Umbilical cord (tissue), 2 donors: Measurements from ENCODE around the gene NUCKS1. TPM values are rescaled to one million over a fixed set of nuclear protein-coding genes. Genes with fewer than 3 reads are reported as not detected.
A peak's percentile ranks its signal among the peaks of the same experiment; 100 is the strongest.

Experiments
- DNase-seq: peaks from one replicate; pipeline ENCODE4 v3.0.0-alpha.2; 2015; ENCODE audit warnings: low spot score
- total RNA-seq: library from RNA; depleted of rRNA; stranded (reverse); fragments of >200 nt; gene quantifications from one replicate; pipeline ENCODE4 v1.2.3, GENCODE V29; 2014; ENCODE audit warnings: low replicate concordance; ENCODE audit not compliant: insufficient read depth

The NUCKS1 gene
- 132 TPM for total RNA-seq

GRCh38 chr1:205750138-205751035 lies at the start of gene NUCKS1:
NUCKS1 (minus strand) TSS chr1:205750182; CDS start chr1:205749973, 209 bp downstream.
- peak; percentile 100 for DNase-seq

- no peak for DNase-seq
Measured at GRCh38 chr1:205798577-205798976, 48.6 kb upstream of the NUCKS1 start.

- DNase-seq = no peak
Measured at GRCh38 chr1:205797168-205797567, 47.2 kb upstream of the NUCKS1 start.

- DNase-seq = no peak
Measured at GRCh38 chr1:205794011-205794730, 44.2 kb upstream of the NUCKS1 start.

- no peak for DNase-seq
Measured at GRCh38 chr1:205792961-205793673, 43.1 kb upstream of the NUCKS1 start.

- DNase-seq = no peak
Measured at GRCh38 chr1:205792481-205792881, 42.5 kb upstream of the NUCKS1 start.

- peak; percentile 45 for DNase-seq
Measured at GRCh38 chr1:205791568-205792180, 41.7 kb upstream of the NUCKS1 start.

- no peak for DNase-seq
Measured at GRCh38 chr1:205787287-205787916, 37.4 kb upstream of the NUCKS1 start.

GRCh38 chr1:205786601-205787000 lies 36.6 kb upstream of the NUCKS1 start:
- no peak for DNase-seq

GRCh38 chr1:205785446-205785845 lies 35.5 kb upstream of the NUCKS1 start:
- DNase-seq = no peak

- no peak for DNase-seq
Measured at GRCh38 chr1:205783904-205784303, 33.9 kb upstream of the NUCKS1 start.

- no peak for DNase-seq
Measured at GRCh38 chr1:205783433-205783795, 33.4 kb upstream of the NUCKS1 start.

- no peak for DNase-seq
Measured at GRCh38 chr1:205782627-205783432, 32.8 kb upstream of the NUCKS1 start.

- no peak for DNase-seq
Measured at GRCh38 chr1:205780335-205780734, 30.4 kb upstream of the NUCKS1 start.

- DNase-seq = no peak
Measured at GRCh38 chr1:205777994-205778393, 28.0 kb upstream of the NUCKS1 start.

- DNase-seq = no peak
Measured at GRCh38 chr1:205775717-205776056, 25.7 kb upstream of the NUCKS1 start.

GRCh38 chr1:205775015-205775716 lies 25.2 kb upstream of the NUCKS1 start, which contains the start of gene RAB29:
RAB29 (minus strand) TSS chr1:205775482; CDS start chr1:205774956, 526 bp downstream.
- DNase-seq = peak; percentile 89

- DNase-seq = peak; percentile 11
Measured at GRCh38 chr1:205774198-205775014, 24.4 kb upstream of the NUCKS1 start.

- DNase-seq = no peak
Measured at GRCh38 chr1:205772607-205773032, 22.6 kb upstream of the NUCKS1 start.
